Vagina (tissue), 2 donors: ENCODE measurements around the gene PRRG2. TPM values are rescaled to one million over a fixed set of nuclear protein-coding genes. Genes with fewer than 3 reads are reported as not detected.

Experiments
- DNase-seq, 2 donors: peaks; one replicate each; pipeline ENCODE4 v3.0.0-alpha.2; 2017; ENCODE audit errors: extremely low spot score in 2 of 2
- H3K27ac ChIP-seq: fragments of 200-600 bp; sonication (generic); one replicate; pipeline ENCODE4 v1.5.1; 2019
- H3K27me3 ChIP-seq: fragments of 200-600 bp; sonication (generic); one replicate; pipeline ENCODE4 v1.5.1; 2019
- H3K36me3 ChIP-seq, 2 donors: fragments of 200-600 bp; sonication (generic); one replicate each; pipeline ENCODE4 v1.5.1; 2017 to 2019
- H3K4me1 ChIP-seq: fragments of 200-600 bp; sonication (generic); one replicate; pipeline ENCODE4 v1.5.1; 2019
- H3K4me3 ChIP-seq, 2 donors: fragments of 200-600 bp; sonication (generic); 1 replicate in 1 of 2; 2 replicates in 1 of 2; pipeline ENCODE4 v1.5.1; 2016 to 2019
- H3K9me3 ChIP-seq: fragments of 200-600 bp; sonication (generic); one replicate; pipeline ENCODE4 v1.5.1; 2019
- POLR2A ChIP-seq, 2 donors: fragments of 450-650 bp; IDR thresholded peaks; one replicate each; pipeline ENCODE4 v1.6.1; 2017; ENCODE audit warnings: antibody characterized with exemption in 2 of 2, mild to moderate bottlenecking in 2 of 2, moderate library complexity in 2 of 2
- POLR2AphosphoS5 ChIP-seq, 2 donors: sonication (generic); formaldehyde crosslinking; IDR thresholded peaks; one replicate each; pipeline ENCODE4 v1.9.0; 2017; ENCODE audit warnings: antibody characterized with exemption in 2 of 2, mild to moderate bottlenecking in 2 of 2, low read depth in 1 of 2; ENCODE audit not compliant: insufficient read depth in 1 of 2
- intact Hi-C: fragments of 100-400 bp; cut with DNase I; formaldehyde crosslinking; loops from one replicate; pipeline ENCODE4 v1.15.1; 2023
- total RNA-seq: library from RNA; depleted of rRNA; stranded (reverse); fragments of >200 nt; gene quantifications from one replicate; pipeline ENCODE4 v1.2.3, GENCODE V29; 2016
- TF ChIP-seq, protein P1 (sequence below), 3 experiments: fragments of 450-650 bp in 2 of 3; fragments of 200-600 bp in 1 of 3; sonication (generic) in 1 of 3; IDR thresholded peaks; one replicate each; pipeline ENCODE4 v1.5.1; 2017 to 2019; ENCODE audit warnings: antibody characterized with exemption in 3 of 3, mild to moderate bottlenecking in 2 of 3, moderate library complexity in 2 of 3

PRRG2 gene
- total RNA-seq, 1 donor from 2014 or later, result 5.4 TPM

DNA sequence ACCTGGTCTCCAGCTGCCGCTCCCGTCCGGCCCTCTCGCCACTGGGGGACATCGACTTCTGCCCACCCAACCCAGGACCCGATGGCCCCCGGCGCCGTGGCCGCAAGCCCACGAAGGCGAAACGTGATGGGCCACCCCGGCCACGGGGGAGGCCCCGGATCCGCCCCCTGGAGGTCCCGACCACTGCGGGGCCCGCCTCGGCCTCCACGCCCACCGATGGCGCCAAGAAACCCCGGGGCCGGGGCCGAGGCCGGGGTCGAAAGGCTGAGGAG lies 16.5 kb downstream of the PRRG2 start:
- H3K27ac ChIP-seq, result no peak overlapping the region
- TF ChIP-seq, protein P1, sequence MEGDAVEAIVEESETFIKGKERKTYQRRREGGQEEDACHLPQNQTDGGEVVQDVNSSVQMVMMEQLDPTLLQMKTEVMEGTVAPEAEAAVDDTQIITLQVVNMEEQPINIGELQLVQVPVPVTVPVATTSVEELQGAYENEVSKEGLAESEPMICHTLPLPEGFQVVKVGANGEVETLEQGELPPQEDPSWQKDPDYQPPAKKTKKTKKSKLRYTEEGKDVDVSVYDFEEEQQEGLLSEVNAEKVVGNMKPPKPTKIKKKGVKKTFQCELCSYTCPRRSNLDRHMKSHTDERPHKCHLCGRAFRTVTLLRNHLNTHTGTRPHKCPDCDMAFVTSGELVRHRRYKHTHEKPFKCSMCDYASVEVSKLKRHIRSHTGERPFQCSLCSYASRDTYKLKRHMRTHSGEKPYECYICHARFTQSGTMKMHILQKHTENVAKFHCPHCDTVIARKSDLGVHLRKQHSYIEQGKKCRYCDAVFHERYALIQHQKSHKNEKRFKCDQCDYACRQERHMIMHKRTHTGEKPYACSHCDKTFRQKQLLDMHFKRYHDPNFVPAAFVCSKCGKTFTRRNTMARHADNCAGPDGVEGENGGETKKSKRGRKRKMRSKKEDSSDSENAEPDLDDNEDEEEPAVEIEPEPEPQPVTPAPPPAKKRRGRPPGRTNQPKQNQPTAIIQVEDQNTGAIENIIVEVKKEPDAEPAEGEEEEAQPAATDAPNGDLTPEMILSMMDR (IDR thresholded peaks at IDR 0.05), result no peak
- no peak for TF ChIP-seq POLR2A (IDR thresholded peaks at IDR 0.05)
- TF ChIP-seq POLR2AphosphoS5 (IDR thresholded peaks at IDR 0.05; ENCODE audit: insufficient read depth in 1 of 2, low read depth in 1 of 2), result no peak
- peaks cover 0 to 58% of the 10 kb centered on the region in 2 donors for H3K36me3 ChIP-seq
- H3K4me1 ChIP-seq, result peaks cover 11% of the 10 kb centered on the region
- H3K9me3 ChIP-seq, result no peaks in the 10 kb centered on the region
- no peak overlapping the region for H3K4me3 ChIP-seq
- intact Hi-C loops, result no loop called here
- DNase-seq, result no peak
- H3K27me3 ChIP-seq, result no peaks in the 10 kb centered on the region

GRCh38 chr19:49599378-49600295 lies 18.5 kb downstream of the PRRG2 start:
- H3K36me3 ChIP-seq, result peaks cover 0 to 74% of the 10 kb centered on the region in 2 donors

DNA sequence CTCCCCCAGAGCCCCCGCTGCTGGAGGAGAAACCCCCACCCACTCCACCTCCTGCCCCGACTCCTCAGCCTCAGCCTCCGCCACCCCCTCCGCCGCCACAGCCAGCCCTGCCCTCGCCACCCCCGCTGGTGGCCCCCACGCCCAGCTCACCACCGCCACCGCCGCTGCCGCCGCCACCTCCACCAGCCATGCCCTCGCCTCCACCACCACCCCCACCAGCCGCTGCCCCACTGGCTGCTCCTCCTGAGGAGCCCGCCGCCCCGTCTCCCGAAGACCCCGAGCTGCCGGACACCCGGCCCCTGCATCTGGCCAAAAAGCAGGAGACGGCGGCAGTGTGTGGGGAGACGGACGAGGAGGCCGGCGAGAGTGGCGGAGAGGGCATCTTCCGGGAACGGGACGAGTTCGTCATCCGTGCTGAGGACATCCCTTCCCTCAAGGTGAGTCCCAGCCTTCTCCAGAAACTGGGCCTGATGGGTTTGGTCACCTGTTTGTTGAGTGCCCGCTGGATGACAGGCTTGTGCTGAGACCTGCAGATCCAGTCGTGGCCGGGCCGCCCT lies 20.4 kb downstream of the PRRG2 start:
- Histone ChIP-seq H3K4me1 (no peaks in the 10 kb centered on the region), H3K27me3 (no peaks in the 10 kb centered on the region), H3K27ac (no peak overlapping the region), H3K4me3 (no peak overlapping the region), H3K9me3 (no peaks in the 10 kb centered on the region), H3K36me3 (peaks cover 0 to 63% of the 10 kb centered on the region in 2 donors)
- no peak for DNase-seq
- TF ChIP-seq POLR2A (IDR thresholded peaks at IDR 0.05) (no peak), POLR2AphosphoS5 (IDR thresholded peaks at IDR 0.05; ENCODE audit: insufficient read depth in 1 of 2, low read depth in 1 of 2) (no peak)
- TF ChIP-seq, protein P1 (IDR thresholded peaks at IDR 0.05), result no peak
- intact Hi-C loops, result no loop called here

More at GRCh38 chr19:49599378-49600295, 18.5 kb downstream of the PRRG2 start:
- DNase-seq, result no peak
- H3K4me3 ChIP-seq, result no peak overlapping the region
- H3K27me3 ChIP-seq, result no peaks in the 10 kb centered on the region
- H3K9me3 ChIP-seq, result no peaks in the 10 kb centered on the region
- H3K27ac ChIP-seq, result no peak overlapping the region
- TF ChIP-seq, protein P1 (IDR thresholded peaks at IDR 0.05), result no peak
- TF ChIP-seq POLR2AphosphoS5 (IDR thresholded peaks at IDR 0.05; ENCODE audit: insufficient read depth in 1 of 2, low read depth in 1 of 2) (no peak), POLR2A (IDR thresholded peaks at IDR 0.05) (no peak)
- intact Hi-C loops, result no loop called here
- H3K4me1 ChIP-seq, result no peaks in the 10 kb centered on the region

DNA sequence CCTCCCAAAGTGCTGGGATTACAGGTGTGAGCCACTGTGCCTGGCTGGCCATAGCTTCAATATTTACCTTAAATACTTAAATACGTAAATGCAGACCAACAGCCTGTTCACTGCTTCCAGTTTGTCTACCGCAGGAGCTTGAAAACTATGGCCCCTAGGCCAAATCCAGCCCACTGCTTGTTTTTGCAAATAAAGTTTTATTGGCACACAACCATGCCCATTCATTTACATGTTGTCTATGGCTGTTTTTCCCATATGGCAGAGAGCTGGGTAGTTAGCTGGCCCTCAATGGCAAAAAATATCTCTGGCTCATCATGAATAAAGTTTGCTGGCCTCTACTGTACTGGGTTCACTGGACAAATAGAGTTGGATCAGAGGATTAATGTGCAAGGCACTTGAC lies 21.7 kb downstream of the PRRG2 start:
- H3K4me3 ChIP-seq, result no peak overlapping the region
- no peaks in the 10 kb centered on the region for H3K9me3 ChIP-seq
- intact Hi-C loops, result no loop called here
- H3K27ac ChIP-seq, result no peak overlapping the region
- no peaks in the 10 kb centered on the region for H3K27me3 ChIP-seq
- H3K4me1 ChIP-seq, result no peaks in the 10 kb centered on the region
- TF ChIP-seq, protein P1 (IDR thresholded peaks at IDR 0.05), result no peak
- TF ChIP-seq POLR2AphosphoS5 (IDR thresholded peaks at IDR 0.05; ENCODE audit: insufficient read depth in 1 of 2, low read depth in 1 of 2), result no peak
- TF ChIP-seq POLR2A (IDR thresholded peaks at IDR 0.05), result no peak
- H3K36me3 ChIP-seq, result peaks cover 0 to 61% of the 10 kb centered on the region in 2 donors
- DNase-seq, result no peak

- Histone ChIP-seq H3K4me3 (no peak overlapping the region), H3K9me3 (no peaks in the 10 kb centered on the region), H3K4me1 (no peaks in the 10 kb centered on the region), H3K27ac (no peak overlapping the region), H3K27me3 (no peaks in the 10 kb centered on the region), H3K36me3 (peaks cover 0 to 68% of the 10 kb centered on the region in 2 donors)
- TF ChIP-seq POLR2A (IDR thresholded peaks at IDR 0.05) (no peak), POLR2AphosphoS5 (IDR thresholded peaks at IDR 0.05; ENCODE audit: insufficient read depth in 1 of 2, low read depth in 1 of 2) (no peak)
- TF ChIP-seq, protein P1 (IDR thresholded peaks at IDR 0.05), result no peak
- intact Hi-C loops, result no loop called here
- no peak for DNase-seq
These were observed 24.5 kb downstream of the PRRG2 start for GRCh38 chr19:49605605-49606004.
